Left renal pelvis (tissue), 4 donors: ENCODE results near the gene DRD3. TPM values are rescaled to one million over a fixed set of nuclear protein-coding genes. Genes with fewer than 3 reads are reported as not detected.
A peak's percentile ranks its signal among the peaks of the same experiment; 100 is the strongest.

Source experiments
- DNase-seq, 4 donors: peaks; one replicate each; pipeline ENCODE4 v3.0.0-alpha.2; 2013; ENCODE audit warnings: low read depth in 4 of 4, low spot score in 3 of 4
- polyA plus RNA-seq, 4 donors: library from polyadenylated mRNA; unstranded; fragments of 120-200 nt; gene quantifications; one replicate each; pipeline ENCODE4 v1.2.1, GENCODE V29; 2013; ENCODE audit not compliant: insufficient read length in 4 of 4

The DRD3 gene
- polyA plus RNA-seq, 4 donors = not detected

- no peak for DNase-seq
Observed at GRCh38 chr3:114126461-114126860, 52.4 kb downstream of the DRD3 start.

- peak in 1 of 4 donors; percentile 12 for DNase-seq
Observed at GRCh38 chr3:114122027-114122709, 56.7 kb downstream of the DRD3 start.

DNA sequence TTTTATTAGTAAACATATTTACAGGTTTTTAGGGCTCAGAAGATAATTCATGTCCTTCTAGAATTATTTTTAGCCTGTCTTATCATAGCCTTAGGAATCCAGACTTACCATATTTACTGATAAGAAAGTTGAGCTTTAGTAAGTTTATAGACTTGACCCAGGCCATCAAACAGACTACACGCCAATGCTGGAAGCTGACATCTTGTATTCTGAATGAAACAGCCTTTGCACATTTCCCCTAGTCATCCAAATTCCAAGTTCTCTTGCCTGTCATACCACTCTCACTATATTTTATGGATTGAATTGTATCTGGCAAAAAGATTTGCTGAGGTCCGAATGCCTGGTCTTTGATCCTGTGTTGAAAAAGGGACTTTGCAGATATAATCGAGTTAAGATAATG lies 58.6 kb downstream of the DRD3 start:
- no peak for DNase-seq

DNA sequence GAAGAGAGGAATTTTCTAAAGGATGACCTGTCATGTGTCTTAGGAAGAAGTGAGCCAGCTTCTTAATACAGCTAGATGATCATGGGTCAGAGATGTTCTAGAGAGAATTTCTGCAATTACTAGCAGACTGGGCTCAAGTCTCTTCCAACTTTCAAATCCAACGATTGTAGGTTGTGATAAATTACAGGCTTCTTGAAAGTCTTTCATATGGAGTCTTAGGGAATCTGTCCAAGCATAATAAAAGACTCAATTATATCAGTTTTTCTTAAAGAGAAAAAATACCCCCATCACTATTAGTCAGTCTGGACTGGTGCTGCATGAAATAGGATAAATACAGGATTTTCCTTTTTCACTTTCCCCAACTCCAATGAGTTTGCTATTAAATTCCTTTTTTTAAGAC lies 59.1 kb downstream of the DRD3 start:
- DNase-seq = no peak

- DNase-seq = no peak
Observed at GRCh38 chr3:114115143-114115542, 63.7 kb downstream of the DRD3 start.

DNA sequence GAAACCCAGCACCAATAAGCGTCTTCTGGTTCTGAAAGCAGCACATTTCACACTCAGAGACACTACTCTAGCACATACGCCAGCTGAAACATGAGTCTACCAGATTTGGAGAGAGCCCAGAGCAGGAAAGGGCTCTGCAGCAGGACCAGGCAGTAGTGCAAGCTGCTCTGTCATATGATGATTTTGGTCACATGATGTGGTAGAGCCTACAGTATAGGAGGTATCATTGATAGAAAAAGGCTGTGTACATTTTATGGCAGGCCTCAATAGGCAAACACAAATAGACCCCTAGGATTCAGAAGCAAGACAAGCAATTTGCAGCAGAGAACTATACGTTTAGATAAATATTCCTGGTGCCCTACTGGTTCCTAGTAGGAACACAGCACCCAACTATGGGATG lies 64.1 kb downstream of the DRD3 start:
- no peak for DNase-seq

GRCh38 chr3:114112696-114113095 lies 66.2 kb downstream of the DRD3 start:
- no peak for DNase-seq

DNA sequence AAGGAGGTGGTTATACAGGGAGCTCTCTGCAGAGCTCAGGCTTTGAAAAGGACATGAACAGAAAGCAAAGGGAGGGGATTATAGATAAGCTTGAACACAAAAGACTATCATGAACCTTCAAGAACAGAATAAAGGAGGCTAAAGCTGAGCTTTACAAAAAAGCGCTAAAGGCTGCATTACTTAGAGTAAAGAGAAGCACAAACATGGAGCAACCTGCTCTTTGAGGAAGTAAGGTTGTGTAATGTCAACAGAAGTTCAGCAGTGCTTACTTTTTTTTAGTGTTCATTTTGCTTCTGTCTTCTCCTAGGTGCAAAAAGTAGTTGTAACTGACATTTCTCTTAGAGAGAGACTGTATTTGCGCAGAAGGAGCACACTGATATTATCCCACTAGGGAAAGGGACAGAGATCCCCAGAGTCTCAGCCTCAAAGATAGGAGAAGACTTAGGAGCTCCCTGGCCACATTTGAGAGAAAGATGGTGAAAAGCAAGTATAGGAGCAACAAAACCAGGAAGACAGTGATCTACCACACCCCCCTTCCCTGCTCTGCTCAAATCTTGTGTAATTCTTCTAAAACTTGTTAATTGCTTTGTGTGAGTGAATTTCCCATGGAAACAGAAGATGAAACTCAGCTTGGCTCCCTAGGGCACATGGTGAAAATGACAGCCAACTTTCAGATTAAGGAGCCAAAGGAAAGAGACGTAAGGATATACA lies 67.6 kb downstream of the DRD3 start:
- DNase-seq = no peak

DNA sequence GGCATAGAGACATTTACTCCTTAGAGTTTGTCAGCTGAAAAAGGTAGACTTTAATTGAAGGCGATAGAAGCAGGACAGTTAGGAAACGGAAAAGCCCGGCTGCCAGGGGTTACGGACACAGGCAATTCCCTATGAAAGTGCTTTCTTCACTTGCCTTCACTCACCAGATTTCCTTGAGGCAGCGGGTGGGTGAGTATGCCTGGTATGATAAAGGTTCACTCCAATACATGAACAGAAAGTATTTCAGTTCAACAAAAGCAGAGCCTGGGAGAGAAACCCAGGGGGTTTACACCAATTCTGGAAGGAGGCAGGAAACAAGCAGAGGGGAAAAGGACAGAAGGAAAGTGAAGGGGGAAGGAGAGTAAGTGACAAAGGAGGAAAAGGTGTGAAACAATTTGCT lies 68.4 kb downstream of the DRD3 start:
- DNase-seq = no peak

- DNase-seq = no peak
Observed at GRCh38 chr3:114108137-114108536, 70.7 kb downstream of the DRD3 start.

GRCh38 chr3:114104414-114104813 lies 74.4 kb downstream of the DRD3 start:
- no peak for DNase-seq

GRCh38 chr3:114103858-114104257 lies 75.0 kb downstream of the DRD3 start:
- DNase-seq = no peak

- no peak for DNase-seq
Observed at GRCh38 chr3:114103181-114103580, 75.7 kb downstream of the DRD3 start.

- no peak for DNase-seq
Observed at GRCh38 chr3:114101101-114101500, 77.8 kb downstream of the DRD3 start.

GRCh38 chr3:114095796-114096195 lies 83.1 kb downstream of the DRD3 start:
- no peak for DNase-seq

DNA sequence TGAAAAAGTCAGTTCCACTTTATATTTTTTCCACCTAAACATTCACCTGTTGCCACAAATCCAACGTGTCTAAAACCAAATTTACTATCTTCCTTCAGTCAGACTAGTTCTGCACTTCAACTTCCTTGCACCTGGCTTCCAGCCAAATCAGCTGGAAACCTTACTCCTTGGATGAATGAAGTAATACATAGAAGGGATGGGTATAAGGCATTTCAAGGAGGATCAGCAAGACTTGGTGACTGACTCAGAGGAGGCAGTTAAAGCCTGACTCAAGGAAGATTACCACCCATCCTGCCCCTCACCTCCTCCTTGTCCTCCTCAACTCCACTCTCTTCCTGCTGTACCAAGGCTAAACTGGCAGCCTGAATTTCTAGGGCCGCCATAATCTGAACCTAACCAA lies 85.3 kb downstream of the DRD3 start:
- DNase-seq = peak in 1 of 4 donors; percentile 24

DNA sequence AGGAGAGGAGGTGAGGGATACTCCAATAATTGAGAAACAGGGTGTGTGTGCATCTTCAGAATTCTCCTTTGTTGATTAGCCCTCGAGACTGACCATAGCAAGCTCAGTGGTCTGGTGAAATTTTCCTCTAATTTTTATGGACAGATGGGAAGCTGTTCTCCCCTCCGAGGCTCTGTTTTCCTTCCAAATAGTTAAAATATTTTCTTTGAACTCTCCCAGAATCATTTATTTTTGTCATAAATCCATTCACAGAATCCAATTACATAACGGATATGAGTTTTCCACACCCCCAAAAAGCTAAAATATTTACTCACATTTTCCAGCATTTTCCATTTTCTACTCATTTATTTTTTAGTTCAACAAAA lies 85.9 kb downstream of the DRD3 start:
- no peak for DNase-seq

- DNase-seq = no peak
Observed at GRCh38 chr3:114092151-114093015, 86.5 kb downstream of the DRD3 start.

DNA sequence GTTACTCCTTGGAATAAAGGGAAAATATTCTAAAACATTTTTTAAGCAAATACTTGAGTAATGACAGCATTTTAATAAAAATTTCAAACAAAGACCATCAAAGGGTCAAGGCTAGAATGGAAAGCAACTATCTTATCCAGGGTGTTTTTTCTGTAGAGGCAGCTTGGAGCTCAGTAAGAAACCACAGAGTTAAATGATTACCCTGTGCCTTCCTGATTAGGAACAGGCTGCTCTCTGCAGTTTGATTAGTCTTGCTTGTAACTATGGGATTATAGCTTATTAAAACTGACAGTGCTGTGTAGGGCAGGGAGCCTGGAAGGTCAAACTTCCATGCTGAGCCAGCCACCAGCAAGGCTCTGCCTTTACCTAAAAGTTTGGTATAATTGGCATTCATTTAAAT lies 89.2 kb downstream of the DRD3 start:
- no peak for DNase-seq

DNA sequence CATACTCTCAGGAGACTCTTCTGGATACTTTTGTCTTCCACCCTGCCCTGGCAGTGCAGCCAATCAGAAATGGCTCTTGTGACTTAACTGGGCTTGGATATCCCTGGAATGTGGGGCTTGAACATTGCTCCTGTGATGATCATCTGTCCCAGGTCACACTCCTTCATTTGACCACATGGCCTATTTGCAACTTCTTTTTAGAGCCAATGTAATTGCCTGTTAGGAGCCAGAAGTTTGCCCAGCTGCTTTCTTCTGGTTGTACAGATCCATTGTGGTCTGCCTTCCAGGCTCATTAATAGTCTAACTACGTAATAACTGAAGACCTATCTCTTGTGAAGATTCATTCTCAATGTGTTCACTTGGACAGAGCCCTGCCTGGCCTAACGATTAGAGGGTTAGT lies 92.5 kb downstream of the DRD3 start:
- DNase-seq = no peak

DNA sequence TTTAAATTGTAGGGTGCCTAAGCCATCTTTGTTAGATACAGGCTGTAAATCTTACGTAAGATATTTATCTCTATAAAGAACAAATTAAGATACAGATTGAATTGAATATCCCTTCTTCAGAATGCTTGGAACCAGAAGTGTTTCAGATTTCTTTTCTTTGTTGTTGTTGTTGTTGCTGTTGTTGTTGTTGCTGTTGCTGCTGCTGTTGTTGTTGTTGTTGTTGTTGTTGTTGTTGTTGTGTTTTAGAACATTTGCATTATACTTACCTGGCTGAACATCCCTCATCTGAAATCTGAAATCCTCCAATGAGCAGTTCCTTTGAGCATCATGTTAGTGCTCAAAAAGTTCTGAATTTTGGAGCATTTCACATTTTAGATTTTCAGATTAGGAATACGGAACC lies 95.7 kb downstream of the DRD3 start:
- DNase-seq = no peak

DNA sequence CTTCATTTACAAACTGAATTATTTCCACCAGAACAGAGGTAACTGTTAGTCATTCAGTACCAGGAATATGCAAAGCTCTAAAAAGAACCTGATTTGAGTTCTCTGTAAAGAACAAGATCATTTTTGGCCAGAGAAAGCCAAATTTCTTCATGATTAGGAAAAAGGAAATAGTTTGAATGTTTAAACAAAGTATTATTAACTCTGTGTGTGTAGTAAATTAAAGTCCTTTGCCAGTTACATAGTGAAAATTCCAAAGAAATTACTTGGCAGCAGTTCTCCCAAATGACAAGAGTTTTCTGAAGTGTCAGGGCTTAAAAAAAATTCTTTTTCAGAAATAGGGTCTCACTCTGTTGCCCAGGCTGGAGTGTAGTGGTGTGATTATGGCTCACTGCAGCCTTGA lies 97.8 kb downstream of the DRD3 start:
- DNase-seq = no peak
